Chondrocyte (in vitro differentiated cells): ENCODE measurements around the gene KDM1B. TPM values are rescaled to one million over a fixed set of nuclear protein-coding genes. Genes with fewer than 3 reads are reported as not detected.

Experiments used
- DNase-seq: peaks from one replicate; pipeline ENCODE4 v3.0.0; 2021; ENCODE audit warnings: mixed read lengths, low spot score
- H3K27ac Mint-ChIP-seq: one replicate; pipeline ENCODE4 v1.8.0; 2021; ENCODE audit warnings: mild to moderate bottlenecking, moderate library complexity, mixed read lengths; ENCODE audit not compliant: unreplicated experiment
- H3K27me3 Mint-ChIP-seq: 2 replicates; pipeline ENCODE4 v1.8.0; 2021; ENCODE audit warnings: low read depth, mixed read lengths
- H3K36me3 Mint-ChIP-seq: 2 replicates; pipeline ENCODE4 v1.8.0; 2021; ENCODE audit warnings: low read depth, mixed read lengths
- H3K4me1 Mint-ChIP-seq: 2 replicates; pipeline ENCODE4 v1.8.0; 2021; ENCODE audit warnings: low read depth, mild to moderate bottlenecking, mixed read lengths
- H3K4me3 Mint-ChIP-seq: one replicate; pipeline ENCODE4 v1.8.0; 2021; ENCODE audit warnings: mild to moderate bottlenecking, moderate library complexity, mixed read lengths; ENCODE audit not compliant: unreplicated experiment
- H3K9me3 Mint-ChIP-seq: 2 replicates; pipeline ENCODE4 v1.8.0; 2021; ENCODE audit warnings: low read depth, mixed read lengths
- CTCF ChIP-seq: fragments of 200-600 bp; sonication (generic); IDR thresholded peaks from 2 replicates; pipeline ENCODE4 v1.5.0; 2021; ENCODE audit warnings: antibody characterized with exemption, mild to moderate bottlenecking, moderate library complexity
- total RNA-seq: library from RNA; stranded (reverse); gene quantifications from 3 replicates; pipeline ENCODE4 v1.2.1, GENCODE V29; 2021

The KDM1B gene
- total RNA-seq, 1 donor from 2014 or later, result 12.7 TPM

- no peak overlapping the region for H3K4me3 Mint-ChIP-seq
- peaks cover 19% of the 10 kb centered on the region for H3K36me3 Mint-ChIP-seq
- peaks cover 5% of the 10 kb centered on the region for H3K4me1 Mint-ChIP-seq
- no peak for TF ChIP-seq CTCF
- H3K9me3 Mint-ChIP-seq, result no peaks in the 10 kb centered on the region
- H3K27ac Mint-ChIP-seq, result no peak overlapping the region
- no peak for DNase-seq
- H3K27me3 Mint-ChIP-seq, result no peaks in the 10 kb centered on the region
These were observed 91.0 kb downstream of the KDM1B start for GRCh38 chr6:18246205-18246604.

GRCh38 chr6:18247002-18247401 lies 91.8 kb downstream of the KDM1B start:
- Mint-ChIP-seq H3K4me3 (no peak overlapping the region), H3K27me3 (no peaks in the 10 kb centered on the region), H3K36me3 (peaks cover 20% of the 10 kb centered on the region), H3K27ac (no peak overlapping the region), H3K4me1 (peaks cover 5% of the 10 kb centered on the region), H3K9me3 (no peaks in the 10 kb centered on the region)
- no peak for TF ChIP-seq CTCF
- no peak for DNase-seq

GRCh38 chr6:18248698-18249097 lies 93.5 kb downstream of the KDM1B start:
- TF ChIP-seq CTCF, result no peak
- Mint-ChIP-seq H3K36me3 (peaks cover 16% of the 10 kb centered on the region), H3K27me3 (no peaks in the 10 kb centered on the region), H3K4me1 (no peaks in the 10 kb centered on the region), H3K4me3 (no peak overlapping the region), H3K9me3 (no peaks in the 10 kb centered on the region), H3K27ac (no peak overlapping the region)
- DNase-seq, result no peak

- H3K27ac Mint-ChIP-seq, result no peak overlapping the region
- no peaks in the 10 kb centered on the region for H3K27me3 Mint-ChIP-seq
- H3K4me3 Mint-ChIP-seq, result no peak overlapping the region
- no peak for DNase-seq
- TF ChIP-seq CTCF, result no peak
- H3K4me1 Mint-ChIP-seq, result no peaks in the 10 kb centered on the region
- peaks cover 15% of the 10 kb centered on the region for H3K36me3 Mint-ChIP-seq
- H3K9me3 Mint-ChIP-seq, result no peaks in the 10 kb centered on the region
These were observed 94.0 kb downstream of the KDM1B start for GRCh38 chr6:18249271-18249670.

- no peaks in the 10 kb centered on the region for H3K4me1 Mint-ChIP-seq
- no peak overlapping the region for H3K27ac Mint-ChIP-seq
- H3K9me3 Mint-ChIP-seq, result no peaks in the 10 kb centered on the region
- H3K4me3 Mint-ChIP-seq, result no peak overlapping the region
- no peaks in the 10 kb centered on the region for H3K27me3 Mint-ChIP-seq
- H3K36me3 Mint-ChIP-seq, result peaks cover 22% of the 10 kb centered on the region
- TF ChIP-seq CTCF, result no peak
- DNase-seq, result no peak
These were observed 98.4 kb downstream of the KDM1B start for GRCh38 chr6:18253635-18254034.
